Forelimb muscle (tissue), 1 donor: ENCODE measurements around the gene RPUSD4. TPM values are rescaled to one million over a fixed set of nuclear protein-coding genes. Genes with fewer than 3 reads are reported as not detected.
A peak's percentile ranks its signal among the peaks of the same experiment; 100 is the strongest.
"Not testable (repeated sequence)": the region's sequence is repeated elsewhere in the genome, so short reads cannot be mapped to it uniquely, and the experiment has no call there.

Source experiments
- DNase-seq: peaks from one replicate; pipeline ENCODE4 v3.0.0-alpha.2; 2013; ENCODE audit warnings: low read depth
- polyA plus RNA-seq: library from polyadenylated mRNA; unstranded; fragments of 120-200 nt; gene quantifications from one replicate; pipeline ENCODE4 v1.2.1, GENCODE V29; 2013; ENCODE audit not compliant: insufficient read length

RPUSD4 gene
- 55.6 TPM for polyA plus RNA-seq

DNA sequence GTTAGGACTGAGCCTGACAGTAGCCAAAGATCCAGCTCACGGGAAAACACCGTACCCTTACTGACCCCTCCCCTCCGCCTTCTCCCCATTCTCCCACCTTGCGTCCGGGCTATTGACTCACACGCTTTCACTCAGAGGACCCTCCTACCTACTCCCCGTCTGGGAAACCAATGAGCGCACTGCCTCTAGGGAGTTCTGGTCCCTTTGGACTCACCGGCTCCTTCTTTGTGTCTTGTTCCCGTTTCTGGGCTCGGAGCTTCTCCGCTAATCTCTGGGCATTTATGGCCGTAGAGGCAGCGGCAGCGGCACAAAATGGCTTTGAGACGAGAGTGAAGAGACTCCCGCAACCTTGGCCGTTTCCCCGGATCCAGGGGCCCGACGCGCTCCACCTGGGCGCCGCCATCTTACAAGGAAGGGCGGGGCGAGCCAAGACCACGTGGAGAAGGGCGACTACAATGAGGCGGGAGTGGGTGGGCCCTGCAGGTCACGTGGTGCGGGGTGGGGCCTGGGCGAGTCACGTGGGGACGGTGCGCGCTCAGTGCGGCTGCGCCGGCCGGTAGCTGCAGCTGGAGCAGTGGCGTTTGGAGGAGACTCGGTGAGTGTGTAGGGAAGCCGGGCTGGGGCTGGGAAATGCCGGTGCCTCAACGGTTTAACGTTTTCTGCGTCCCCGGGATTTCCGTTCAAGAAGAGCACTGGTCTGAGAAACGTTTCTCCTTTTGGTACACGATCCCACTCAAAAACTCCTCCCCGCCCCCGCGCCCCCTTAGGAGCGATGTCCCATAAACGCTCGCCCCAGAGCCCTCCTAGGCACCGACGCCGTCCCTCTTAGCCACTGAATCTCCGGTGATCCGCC, at the start of gene RPUSD4, which contains the start of gene FAM118B:
Gene RPUSD4 (minus strand): TSS at position 415 of the 853 bp plus-strand sequence. CDS start 12 bp downstream, at position 403.
Gene FAM118B (plus strand): TSS at position 547 of the 853 bp plus-strand sequence. CDS start 23,220 bp downstream, outside the sequence.
- peak; percentile 88 for DNase-seq

- DNase-seq = no peak
These were observed 46.3 kb upstream of the RPUSD4 start for GRCh38 chr11:126257764-126258163.

DNA sequence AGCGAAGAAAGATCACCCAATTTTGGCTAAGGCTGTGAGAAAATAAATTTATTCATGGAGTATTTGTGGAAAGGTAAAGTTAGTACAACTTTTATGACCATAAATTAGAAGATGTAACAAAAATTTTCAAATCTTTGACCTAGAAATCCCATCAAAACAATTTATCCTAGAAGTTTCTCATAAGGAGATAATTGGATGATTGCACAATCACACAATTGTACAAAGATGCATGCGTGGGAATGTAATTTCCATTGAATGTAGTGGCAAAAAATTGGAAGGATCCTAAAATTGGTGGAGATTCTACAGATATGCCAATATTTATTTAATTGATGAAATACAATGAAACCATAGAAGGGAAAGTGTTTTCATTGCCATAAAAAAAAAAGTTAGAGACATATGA, 45.7 kb upstream of the RPUSD4 start:
- DNase-seq = no peak

DNA sequence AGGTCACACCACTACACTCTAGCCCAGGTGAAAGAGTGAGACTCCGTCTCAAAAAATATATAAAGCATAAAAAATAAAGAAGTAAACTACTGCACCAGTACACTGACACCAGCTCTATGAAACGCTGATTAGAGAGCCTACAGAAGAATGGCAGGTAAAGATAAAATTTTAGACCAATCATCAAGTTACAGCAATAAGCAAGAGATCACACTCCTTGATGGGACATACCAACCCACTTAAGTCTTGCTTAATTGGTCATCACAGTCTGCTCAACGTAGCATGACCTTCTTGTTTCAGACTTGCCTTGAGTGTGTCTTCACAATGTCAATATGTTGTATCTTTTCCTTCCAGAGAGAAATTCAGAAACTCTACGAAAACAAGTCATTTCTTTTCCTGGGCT, 44.8 kb upstream of the RPUSD4 start:
- DNase-seq = no peak

DNA sequence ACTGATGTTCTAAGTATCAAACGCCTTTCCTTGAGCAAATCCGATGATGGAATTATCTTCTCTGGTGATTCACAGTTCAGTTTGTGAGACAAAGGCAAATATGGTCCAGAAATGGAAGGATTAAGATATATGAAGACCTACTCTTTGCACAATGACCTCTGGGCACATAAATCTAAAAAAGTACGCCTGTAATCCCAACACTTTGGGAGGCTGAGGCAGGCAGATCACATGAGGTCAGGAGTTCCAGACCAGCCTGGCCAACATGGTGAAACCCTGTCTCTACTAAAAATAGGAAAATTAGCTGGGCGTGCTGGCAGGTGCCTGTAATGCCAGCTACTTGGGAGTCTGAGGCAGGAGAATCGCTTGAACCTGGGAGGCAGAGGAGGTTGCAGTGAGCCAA, 44.1 kb upstream of the RPUSD4 start:
- DNase-seq = not testable (repeated sequence)

DNA sequence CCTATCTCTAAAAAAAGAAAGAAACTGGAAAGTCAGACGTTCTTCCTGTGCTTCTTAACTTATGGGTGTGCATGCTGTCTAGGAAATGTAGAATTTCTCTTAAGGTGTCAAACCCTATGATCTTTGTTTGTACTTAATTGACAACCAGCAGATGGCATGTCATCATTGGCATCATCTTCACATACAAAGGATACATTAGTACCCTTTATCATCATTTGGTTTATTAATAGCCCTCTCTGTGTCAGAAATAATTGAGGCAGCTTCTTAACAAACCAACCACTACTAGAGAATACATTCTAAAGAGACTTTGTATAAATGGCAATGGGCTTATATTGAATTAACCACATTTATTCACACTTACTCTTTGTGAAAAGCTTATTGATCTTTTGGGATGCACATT, 43.4 kb upstream of the RPUSD4 start:
- no peak for DNase-seq

DNA sequence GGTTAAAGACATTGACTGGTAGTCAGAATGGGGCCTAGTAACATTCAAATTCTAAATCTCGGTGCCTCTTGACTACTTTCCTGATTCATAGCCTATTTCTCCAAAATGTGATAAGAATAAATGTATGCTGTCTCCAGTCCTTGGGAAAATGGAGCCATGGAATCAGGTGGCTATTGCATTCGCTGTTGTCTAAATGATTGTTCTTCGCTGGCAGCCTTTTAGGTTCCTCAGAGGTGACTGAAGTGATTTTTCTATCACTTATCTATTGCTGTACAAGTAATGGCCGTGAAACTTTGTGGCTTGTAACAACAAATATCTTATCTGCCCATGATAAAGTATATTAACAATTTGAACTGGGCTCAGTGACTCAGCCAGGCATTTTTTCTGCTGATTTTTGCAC, 41.8 kb upstream of the RPUSD4 start:
- DNase-seq = no peak

DNA sequence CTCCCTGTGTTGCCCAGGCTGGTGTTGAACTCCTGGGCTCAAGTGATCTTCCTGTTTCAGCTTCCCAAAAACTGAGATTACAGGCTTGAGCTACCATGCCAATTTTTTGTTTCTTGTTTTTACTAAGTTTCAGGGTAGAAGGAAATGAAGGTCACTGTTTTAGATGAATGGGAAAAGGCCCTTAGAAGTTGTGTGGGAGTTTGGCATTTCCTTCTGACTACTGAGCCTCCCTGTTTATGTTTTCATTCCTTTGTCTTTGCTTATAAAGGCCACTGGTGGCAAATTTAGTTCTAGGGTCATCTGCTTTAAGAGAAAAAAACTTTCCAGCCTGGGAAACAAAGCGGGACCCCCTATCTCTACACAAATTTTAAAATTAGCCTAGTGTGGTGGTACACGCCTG, 35.2 kb upstream of the RPUSD4 start:
- DNase-seq = no peak

- DNase-seq = no peak
These were observed 21.9 kb upstream of the RPUSD4 start for GRCh38 chr11:126233391-126233790.

- no peak for DNase-seq
These were observed 21.2 kb upstream of the RPUSD4 start for GRCh38 chr11:126232683-126233082.

DNA sequence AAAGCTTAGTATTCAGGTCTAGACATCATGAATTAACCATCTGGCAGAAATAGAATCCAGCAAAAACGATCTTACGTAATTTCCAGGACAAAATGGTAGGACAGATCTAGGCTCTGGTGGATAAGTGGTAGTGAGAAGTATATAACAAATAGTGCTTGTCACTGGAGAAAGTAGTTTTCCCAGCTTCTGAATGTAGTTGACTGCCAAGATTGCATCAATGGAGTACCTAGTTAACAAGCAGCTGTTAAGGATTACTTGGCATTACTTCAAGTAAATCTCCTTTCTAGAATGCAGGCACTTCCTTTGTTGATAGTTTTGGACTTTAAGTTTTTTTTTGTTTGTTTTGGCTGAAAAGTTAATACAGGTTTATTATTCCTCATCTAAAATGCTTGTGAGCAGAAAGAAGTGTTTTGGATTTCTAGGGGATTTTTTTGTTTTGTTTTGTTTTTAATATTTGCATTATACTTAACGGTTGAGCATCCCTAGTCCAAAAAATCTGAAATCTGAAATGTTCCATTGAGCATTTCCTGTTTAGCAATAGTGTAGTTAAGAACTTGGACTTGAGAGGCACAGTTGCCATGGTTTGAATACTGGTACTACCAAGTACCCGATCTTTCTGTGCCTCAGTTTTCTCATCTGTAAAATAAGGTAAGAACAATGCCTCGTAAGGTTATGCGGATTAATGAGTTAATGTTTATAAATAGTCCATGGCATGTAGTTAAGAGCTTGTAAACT, 20.4 kb upstream of the RPUSD4 start:
- no peak for DNase-seq

DNA sequence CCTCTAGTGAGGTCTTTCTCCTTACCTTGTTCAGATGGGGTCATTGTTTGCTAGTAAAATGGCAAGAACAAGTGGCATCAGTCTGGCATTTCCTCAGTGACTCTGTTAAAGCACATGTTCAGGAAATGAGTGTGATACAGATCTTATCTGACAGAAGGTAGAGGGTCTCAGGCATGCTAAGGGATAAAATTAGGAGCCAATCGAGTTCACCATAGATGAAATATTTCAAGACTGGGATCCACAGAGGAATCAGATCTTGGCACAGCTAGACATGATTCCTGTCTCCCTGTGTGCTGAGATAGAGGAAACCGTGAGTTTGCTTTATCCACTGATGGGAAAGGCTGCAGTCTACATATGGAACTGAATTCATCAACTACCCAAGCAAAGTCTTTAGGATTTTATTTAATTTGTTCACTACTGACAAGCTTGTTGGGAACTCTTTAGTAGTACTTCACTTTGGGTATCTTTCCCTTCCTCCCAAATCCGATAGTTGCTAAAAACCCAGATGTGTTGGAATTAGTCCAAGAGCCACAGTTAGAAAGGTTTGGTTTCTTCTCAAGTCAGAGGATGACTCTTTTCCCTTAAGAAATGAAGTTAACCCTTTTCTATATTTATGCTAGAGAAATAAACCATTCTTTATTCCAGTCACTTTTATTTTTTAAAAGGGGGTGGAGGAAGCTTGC, 18.5 kb upstream of the RPUSD4 start:
- no peak for DNase-seq

GRCh38 chr11:126226334-126227084, 15.1 kb upstream of the RPUSD4 start:
- DNase-seq = no peak

DNA sequence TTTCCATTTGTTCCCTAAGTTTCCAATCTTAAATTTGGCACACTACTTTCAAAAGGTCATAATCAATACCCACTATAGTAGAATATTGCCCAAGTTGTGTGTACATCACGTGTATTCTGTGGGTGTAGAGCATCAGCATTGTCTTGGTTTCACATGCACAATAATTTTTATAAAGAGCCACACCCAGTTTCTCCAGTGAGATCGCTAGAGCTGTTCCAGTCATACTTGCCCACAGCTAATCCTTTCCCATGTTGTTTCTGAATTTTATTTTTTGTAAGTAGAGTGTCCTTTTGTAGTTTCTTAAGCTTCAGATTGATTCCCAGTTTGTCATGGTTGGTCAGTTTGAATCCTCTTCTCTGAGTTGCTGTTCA, 13.8 kb upstream of the RPUSD4 start:
- no peak for DNase-seq

DNA sequence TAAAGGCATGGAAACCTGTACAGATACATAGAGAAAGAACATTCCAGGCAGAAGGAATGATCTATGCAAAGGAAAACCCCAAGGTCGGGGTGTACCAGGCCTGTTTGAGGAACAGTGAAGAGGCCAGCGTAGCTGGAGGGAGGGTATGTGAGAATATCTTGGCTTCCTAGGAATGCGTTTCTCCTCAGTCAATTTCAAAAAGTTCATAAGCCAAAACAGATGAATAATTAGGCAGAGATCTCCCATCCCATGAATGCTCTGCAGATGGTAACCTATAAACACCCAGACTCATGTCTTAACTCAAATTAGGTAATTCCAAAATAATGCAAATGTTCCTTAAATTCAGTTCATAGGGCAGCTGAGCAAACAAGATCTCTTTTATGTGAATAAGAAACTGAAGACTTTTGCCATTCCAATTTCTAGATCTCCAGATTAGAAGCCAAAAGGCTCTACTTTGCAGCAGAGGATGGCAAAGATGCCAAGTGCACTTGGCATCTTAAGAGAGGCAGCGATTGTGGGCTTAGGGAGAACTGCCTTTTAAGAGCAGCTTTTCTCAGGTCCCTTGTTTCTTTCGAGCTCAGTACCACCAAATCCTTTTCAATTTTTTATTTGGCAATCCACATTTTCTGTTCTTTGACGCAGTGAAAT, 13.3 kb upstream of the RPUSD4 start:
- DNase-seq = no peak

DNA sequence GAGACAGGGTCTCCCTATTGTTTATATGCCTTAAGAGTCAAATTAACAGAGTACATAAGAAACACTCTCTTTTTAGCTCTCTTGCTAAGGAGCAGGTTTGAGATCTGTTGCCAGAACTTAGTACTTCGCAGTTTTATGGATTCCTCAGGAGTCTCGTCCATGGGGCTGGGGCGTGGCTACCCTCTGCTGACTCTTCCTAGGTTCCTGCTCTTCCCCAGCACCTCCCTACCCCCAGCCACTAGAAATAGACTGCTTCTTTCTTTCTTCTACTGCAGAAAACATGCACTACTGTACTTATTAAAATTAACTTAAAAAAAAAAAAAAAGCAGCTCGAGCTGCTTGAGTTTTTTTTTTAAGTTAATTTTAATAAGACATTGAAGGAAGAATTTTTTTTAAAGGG, 8.1 kb upstream of the RPUSD4 start:
- DNase-seq = no peak

DNA sequence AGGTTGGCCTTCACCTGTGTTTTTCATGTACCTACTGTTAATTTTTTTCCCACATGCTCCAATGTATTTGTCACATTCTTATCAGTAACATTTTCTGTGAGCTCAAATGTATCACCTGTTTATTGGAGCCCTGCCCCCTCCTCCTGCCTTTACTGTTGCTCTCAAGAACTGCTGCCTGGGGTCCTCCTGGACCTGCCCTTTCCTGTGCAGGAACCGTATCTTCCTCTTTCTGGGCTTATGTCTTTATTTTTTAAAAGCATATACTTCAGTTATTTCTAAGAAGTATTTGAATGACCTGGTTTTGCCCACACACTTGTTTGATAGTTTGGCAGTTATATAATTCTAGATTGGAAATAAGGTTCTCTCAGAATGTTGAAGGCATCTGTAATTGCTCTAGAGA, 6.0 kb upstream of the RPUSD4 start:
- DNase-seq = no peak

GRCh38 chr11:126216526-126217305, 5.3 kb upstream of the RPUSD4 start:
- no peak for DNase-seq

- DNase-seq = no peak
These were observed 3.4 kb upstream of the RPUSD4 start for GRCh38 chr11:126214841-126215240.

DNA sequence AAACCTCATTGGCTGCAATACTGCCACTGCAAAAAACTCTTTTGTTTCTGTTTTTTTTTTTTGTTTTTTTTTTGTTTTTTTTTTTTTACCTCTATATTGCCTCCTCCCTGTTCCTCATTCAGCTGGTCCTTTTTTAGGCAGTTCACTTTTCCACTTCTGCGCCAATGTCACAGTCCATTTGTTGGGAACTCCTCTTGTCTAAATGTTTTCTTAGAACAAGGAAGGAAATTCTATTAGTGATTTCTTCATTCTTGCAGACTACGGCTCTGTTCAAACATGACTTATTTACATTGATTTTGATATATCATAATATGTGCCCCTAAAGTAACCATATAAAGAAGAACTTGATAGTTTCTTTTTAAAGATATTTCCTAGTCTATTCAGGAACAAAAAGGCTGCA, 3.0 kb upstream of the RPUSD4 start:
- no peak for DNase-seq
